Activated CD4-positive, alpha-beta T cell treated with anti-CD3 and anti-CD28 coated beads for 4 hours (primary cell): Measurements from ENCODE around the gene HCFC1R1.
"Not testable (repeated sequence)": the region's sequence is repeated elsewhere in the genome, so short reads cannot be mapped to it uniquely, and the experiment has no call there.

Source experiments
- DNase-seq, 2 donors: peaks; one replicate each; pipeline ENCODE4 v3.0.0-alpha.2; 2020

HCFC1R1 gene, protein sequence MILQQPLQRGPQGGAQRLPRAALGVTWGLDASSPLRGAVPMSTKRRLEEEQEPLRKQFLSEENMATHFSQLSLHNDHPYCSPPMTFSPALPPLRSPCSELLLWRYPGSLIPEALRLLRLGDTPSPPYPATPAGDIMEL

DNA sequence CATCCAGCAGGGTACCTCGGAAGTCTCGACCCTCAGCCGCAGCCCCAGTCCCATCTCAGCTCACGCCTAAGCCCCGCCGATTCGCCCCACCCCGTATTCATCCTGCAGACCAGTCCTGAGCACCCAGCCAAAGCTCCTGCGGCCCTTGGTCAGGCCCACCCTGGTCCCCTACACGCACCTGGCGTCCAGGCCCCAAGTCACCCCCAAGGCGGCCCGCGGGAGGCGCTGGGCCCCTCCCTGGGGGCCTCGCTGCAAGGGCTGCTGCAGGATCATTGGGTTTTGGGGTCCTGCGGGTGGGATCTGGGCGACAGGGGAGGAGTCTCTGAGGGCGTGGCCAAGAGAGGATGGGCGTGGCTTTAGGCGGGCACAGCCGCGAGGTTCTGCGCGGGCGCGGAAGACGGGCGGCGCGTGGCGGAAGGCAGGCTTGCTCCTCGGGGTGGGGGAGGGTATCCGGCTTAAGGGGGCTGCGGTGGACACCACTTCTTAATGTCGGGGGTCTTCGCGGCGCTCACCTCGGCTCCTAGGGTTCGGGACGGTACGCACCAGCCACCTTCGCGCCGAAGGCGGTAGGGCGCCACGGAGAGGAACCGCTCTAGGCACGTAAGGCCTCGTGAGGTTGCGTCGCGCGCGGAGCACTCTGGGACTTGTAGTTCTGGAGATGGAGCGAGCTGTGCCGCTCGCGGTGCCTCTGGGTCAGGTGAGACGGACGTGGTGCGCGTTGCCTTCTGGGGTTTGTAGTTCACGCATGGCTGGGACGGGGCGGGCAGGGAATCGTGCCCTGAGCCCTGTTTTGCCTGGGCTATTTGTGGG, at the start of gene HCFC1R1, which contains the start of gene THOC6:
Gene HCFC1R1, minus strand, starts transcription at position 274 of the 810 bp plus-strand sequence. Its CDS starts 1 bp downstream, at position 273.
Gene THOC6, plus strand, starts transcription at position 367 of the 810 bp plus-strand sequence. Its CDS starts 292 bp downstream, at position 659.
- DNase-seq, result peak; percentile 95 to 96

DNA sequence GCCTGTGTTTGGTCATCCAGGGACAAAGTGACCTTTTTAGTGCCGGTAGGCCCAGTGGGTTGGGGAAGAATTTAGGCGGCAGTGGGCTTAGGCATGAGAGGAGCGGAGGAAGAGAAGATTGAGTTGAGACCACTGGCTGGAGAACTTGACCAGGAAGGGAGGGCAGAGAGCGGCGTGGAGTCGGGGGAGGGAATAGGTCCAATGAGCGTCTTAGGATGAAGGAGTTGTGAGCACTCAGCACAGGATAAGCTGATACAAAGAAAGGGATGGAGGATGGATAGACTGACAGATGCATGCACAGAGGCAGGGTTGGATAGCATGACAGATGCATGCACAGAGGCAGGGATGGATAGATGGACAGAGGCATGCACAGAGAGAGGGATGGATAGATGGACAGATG, 49.7 kb upstream of the HCFC1R1 start:
- no peak for DNase-seq

DNA sequence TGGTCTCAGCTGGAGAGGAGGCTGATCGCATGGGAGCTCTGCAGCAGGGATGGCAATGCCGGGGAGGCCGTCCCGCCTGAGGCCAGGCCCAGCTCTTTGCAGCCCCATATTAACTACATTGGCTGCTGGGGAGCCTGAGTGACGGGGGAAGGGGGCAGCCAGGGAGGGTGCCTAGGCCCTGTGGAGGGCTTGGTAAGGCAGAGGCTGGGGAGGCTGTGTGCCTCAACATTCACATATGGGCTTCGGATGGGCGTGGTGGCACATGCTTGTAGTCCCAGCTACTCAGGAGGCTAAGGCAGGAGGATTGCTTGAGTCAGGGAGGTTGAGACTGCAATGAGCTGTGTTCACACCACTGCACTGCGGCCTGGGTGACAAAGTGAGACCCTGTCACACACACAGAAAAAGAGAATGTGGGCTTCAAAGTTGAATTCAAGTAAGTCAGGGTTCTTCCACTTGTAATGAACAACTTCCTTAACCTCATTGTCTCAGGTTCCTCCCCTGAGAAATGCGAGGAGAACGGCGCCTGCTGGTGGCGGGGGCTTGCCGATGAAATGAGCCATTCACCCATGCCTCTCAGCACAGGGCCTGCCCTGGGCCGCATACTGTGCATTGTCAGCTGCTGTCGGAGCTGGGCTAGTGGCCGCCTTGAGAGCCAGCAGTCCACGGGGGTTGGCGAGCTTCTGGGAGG, 49.0 kb upstream of the HCFC1R1 start:
- not testable (repeated sequence) for DNase-seq

DNA sequence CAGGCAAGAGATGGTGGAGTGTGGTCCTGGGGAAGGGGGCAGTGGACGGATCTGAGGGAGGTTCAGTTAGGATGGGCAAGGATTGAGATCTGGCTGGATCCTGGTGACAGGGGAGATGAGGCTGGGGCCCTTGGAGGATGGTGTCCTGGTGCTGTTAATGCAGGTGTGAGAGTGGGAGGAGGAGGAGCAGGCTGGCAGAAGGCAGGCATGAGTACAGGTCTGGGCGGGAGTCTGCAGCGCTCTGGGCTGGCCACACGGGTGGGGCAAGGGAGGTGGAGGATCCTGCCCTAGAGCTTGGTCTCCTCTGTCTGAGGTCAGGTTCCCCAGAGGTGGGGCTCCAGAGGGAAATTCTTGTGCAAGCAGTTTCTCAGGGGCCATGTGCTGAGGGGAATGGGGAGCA, 48.4 kb upstream of the HCFC1R1 start:
- DNase-seq, result not testable (repeated sequence)

DNA sequence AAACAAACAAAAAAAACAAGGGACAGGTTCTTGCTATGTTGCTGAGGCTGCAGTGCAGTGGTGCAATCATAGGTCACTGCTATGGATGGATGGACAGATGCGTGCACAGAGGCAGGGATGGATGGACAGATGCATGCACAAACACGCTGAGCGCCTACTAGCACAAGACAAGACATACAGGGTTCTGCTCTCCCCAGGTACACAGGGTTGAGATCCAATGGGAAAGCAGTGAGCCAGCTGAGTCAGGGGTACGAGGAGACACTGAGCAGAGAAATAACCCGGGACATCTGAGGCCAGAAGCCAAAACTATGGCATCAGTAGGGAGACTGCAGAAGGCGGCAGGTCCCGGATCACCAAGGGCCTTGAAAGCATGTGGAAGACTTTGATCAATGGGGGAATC, 47.9 kb upstream of the HCFC1R1 start:
- no peak for DNase-seq

DNA sequence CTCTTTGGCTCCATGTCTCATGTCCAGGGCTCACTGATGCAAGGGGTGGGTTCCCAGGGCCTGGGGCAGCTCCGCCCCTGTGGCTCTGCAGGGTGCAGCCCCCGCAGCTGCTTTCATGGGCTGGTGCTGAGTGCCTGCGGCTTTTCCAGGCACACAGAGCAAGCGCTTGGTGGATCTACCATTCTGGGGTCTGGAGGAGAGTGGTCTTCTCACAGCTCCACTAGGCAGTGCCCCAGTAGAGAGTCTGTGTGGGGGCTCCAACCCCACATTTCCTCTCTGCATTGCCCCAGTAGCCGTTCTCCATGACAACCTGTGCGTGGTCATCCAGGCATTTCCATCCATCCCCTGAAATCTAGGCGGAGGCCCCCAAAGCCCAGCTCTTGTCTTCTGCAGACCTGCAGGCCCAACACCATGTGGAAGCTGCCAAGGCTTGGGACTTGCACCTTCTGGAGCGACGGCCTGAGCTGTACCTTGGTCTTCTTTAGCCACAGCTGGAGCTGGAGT, 46.9 kb upstream of the HCFC1R1 start:
- no peak for DNase-seq

DNA sequence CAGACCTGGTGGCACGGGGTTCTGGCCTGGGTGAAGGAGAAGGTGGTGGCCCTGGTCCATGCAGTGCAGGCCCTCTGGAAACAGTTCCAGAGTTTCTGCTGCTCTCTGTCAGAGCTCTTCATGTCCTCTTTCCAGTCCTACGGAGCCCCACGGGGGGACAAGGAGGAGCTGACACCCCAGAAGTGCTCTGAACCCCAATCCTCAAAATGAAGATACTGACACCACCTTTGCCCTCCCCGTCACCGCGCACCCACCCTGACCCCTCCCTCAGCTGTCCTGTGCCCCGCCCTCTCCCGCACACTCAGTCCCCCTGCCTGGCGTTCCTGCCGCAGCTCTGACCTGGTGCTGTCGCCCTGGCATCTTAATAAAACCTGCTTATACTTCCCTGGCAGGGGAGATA, 45.4 kb upstream of the HCFC1R1 start:
- DNase-seq, result not testable (repeated sequence)

DNA sequence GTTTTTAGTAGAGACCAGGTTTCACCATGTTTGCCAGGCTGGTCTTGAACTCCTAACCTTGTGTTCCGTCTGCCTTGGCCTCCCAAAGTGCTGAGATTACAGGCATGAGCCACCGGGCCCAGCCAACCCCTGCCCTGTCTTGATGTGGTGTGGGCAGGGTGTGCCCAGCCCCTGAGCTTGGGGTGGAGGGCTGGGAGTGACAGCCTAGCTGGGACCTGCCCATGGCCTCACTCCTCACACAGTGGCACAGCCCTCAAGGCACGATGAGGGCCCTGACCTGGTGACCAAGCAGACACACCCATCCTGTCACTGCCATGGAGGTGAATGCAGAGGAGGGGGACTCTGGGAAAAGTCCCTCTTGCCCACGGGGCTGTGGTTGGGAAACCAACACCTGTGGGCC, 44.7 kb upstream of the HCFC1R1 start:
- no peak for DNase-seq

DNA sequence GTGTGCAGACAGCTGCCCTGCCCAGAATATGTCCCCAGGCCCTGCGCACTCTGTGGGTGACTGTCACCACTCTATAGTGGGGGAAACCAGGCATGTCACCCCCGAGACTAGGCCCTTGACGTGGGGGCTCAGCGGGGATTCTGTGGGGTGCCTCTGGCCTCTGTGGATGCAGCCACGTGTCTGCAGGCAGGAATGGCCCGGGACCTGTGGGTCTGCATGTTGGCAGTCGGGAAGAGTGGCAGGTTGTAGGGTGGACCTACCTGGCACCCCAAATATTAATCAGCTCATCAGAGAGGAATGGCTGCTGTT, 42.7 kb upstream of the HCFC1R1 start:
- DNase-seq, result no peak

DNA sequence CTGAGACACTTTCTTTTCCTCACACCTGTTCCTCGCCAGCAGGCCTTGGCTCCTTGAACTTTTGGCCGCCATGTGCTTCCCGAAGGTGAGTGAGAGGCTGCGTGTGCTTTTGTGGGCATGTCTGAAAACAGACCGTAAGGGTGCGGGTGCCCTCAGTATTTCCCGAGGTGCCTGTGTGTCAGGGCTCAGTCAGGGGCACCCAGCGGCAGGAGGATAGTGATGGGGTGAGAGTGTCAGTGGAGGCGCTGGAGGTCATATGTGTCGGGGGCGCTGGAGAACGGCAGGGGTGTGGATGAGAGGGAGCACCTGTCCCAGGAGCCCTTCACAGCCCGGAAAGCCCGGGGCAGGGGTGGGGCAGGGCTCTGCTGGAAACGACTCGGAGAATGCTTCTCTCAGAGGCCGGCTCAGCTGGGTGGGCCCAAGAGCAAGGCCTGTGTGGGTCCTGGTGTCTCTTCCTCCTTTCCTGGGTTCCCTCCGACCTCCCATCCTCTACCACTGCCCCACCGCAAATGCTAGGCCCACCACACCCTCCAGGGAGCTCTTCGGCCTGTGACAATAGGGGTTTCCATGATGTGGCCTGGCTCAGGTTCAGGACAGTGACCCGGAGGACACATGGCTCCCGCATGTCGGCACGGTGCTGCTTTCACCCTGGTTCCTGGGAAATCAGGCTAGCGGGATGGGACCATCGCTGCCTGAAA, 42.1 kb upstream of the HCFC1R1 start:
- DNase-seq, result peak in 1 of 2 donors; percentile 22

DNA sequence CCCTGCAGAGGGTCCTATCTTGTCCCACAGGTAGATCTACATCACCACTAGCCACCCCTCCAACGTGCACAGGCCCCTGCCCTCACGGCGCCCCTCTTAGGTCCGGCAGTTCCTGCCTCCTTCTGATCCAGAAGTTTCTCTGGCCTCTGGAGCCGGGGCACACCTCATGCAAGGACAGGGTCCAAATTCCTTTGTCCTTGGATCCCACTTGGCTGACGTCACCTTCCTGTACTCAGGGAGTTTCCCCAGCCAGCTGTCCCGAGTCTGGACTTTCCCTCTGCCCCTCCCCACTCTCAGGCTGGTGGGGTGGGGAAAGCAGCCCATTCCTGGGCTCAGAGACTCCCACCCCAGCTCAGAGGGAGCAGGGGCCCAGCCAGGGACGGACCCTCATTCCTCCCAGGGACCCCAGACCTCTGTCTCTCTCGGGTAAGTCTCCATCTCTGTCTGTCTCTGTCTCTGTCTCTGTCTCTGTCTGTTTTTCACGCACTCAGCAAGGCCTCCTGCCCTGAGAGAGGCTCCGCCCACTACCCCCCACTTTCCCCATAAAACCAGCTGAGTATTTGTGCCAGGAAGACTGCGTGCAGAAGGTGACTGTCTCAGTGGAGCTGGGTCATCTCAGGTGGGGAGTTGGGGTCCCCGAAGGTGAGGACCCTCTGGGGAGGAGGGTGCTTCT, 41.5 kb upstream of the HCFC1R1 start, which contains the start of gene IL32:
Gene IL32, plus strand, starts transcription at position 572 of the 673 bp plus-strand sequence. CDS start 172 bp downstream, outside the sequence.
- DNase-seq, result peak; percentile 71

DNA sequence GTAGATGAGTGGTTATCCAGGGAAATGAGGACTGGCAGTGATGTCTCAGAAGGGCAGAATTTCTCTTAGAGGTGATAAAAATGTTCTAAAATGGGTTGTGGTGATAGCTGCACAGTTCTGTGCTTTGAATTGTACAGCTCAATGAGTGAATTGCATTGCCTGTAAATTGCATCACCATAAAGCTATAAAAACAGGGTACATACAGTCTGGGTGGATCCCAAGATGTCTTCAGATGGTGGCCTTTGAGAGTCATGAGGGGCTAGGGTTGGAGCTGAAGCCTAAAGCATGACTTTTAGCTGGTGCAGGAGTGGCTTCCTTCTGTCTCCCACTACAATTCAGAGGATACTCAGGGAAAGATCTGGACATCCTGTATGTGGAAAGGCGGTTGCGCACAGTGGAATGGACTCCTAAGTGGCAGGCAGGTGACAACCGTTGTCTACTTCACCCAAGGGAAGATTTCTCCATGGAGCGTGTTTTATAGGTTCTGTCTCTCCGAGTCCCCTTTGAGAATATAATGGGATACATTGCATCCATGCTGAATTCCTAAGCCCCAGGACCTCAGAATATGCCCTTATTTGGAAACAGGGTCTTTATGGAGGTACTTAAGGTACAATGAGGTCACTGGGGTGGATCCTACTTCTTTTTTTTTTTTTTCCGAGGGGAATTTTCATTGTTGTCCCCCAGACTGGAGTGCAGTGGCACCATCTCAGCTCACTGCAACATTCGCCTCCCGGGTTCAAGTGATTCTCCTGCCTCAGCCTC, 40.1 kb upstream of the HCFC1R1 start:
- DNase-seq, result no peak

DNA sequence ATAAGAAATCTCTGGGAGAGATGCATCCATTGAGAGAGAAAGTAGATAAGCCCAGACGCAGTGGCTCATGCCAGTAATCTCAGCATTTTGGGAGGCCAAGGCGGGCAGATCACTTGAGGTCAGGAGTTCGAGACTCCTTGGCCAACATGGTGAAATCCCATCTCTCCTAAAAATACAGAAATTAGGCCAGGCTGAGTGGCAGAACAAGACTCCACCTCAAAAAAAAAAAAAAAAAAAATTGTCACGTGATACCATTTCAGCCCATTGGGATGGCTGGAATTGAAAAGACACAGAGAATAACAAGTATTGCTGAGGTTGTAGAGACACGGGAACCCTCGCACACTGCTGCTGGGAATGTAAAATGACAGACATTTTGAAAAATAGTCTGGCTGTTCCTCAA, 38.8 kb upstream of the HCFC1R1 start:
- DNase-seq, result no peak

DNA sequence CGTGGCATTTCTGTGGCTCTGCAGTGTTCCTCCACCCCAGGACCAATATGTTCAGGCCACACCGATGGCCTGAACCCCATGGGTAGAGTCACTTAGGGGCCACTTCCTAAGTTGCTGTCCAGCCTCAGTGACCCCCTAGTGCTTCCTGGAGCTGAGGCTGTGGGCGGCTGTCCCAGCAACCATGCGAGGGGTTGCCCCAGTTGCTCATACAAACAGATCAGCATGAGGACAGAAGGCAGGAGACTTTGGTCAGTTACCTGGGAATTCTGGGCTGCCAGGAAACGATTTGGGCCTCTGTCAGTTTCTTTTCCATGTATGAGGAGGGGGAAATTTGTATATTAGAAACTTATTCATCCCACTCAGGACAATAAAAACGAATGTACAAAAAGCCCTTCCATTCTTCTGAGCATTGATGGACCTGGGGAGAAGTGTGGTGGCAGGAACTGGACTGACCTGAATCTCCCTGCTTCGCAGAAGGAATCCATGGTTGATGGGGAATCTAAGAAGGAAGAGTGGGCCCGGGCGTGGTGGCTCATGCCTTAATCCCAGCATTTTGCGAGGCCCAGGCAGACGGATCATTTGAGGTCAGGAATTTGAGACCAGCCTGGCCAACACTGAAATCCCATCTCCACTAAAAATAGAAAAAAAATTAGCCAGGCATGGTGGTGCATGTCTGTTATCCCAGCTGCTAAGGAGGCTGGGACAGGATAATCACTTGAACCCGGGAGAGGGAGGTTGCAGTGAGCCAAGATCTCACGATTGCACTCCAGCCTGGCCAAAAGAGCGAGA, 36.8 kb upstream of the HCFC1R1 start:
- no peak for DNase-seq

DNA sequence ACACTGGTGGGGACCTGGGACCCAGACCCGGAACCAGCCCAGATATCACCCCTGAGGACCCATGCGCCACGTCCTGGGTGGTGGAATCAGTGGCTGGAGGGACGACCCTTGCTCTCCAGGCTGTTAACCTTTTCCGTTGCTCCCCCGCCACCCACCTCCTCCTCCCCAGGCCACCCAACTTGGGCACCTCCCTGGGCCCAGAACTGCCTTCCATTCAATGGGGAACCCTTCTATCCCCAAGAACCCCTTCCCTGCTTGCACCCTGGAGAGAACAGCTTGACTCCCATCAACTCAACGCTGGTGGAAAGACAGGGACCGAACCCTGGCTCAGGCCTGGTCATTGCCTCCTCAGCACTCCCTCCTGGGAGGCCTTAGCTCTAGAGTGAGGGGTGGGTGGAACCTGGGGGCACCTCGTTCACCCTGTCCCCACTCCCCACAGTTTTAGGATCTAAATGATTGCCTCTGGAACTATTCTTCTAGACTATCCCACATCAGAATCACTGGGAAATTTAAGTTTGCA, 36.0 kb upstream of the HCFC1R1 start:
- no peak for DNase-seq

DNA sequence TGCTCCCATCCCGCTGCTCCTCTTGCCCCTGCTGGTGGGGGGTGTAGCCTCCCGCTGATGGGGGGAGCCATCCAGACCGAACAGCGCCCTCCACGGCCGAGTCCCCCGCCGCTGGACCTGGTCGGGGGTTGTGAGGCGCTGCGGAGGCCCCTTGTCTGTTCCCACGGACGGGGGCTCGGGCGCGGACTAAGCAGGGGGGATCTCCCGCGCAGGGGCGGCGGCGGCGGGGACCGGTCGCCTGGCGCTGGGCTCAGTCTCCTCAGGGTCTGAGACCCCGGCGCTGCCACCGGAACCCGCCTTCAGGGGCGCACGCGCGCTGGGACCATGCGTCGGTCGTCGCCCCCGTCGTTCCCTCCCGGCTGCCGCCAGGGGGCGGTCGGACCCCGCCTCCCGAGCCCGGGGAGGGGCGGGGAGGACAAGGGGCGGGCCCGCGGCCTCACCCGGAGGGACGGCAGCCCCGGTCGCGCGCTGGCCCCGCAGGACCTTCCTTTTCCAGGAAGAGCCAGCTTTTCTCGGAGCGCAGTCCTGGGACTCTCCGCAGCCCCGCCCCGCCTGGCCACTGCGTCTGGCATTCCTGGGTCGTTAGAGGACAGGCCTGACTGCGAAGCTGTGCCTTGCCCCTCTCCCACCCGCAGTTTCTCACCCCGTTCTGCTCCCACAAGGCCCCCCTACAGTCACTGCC, 35.4 kb upstream of the HCFC1R1 start:
- DNase-seq, result peak; percentile 84 to 86

DNA sequence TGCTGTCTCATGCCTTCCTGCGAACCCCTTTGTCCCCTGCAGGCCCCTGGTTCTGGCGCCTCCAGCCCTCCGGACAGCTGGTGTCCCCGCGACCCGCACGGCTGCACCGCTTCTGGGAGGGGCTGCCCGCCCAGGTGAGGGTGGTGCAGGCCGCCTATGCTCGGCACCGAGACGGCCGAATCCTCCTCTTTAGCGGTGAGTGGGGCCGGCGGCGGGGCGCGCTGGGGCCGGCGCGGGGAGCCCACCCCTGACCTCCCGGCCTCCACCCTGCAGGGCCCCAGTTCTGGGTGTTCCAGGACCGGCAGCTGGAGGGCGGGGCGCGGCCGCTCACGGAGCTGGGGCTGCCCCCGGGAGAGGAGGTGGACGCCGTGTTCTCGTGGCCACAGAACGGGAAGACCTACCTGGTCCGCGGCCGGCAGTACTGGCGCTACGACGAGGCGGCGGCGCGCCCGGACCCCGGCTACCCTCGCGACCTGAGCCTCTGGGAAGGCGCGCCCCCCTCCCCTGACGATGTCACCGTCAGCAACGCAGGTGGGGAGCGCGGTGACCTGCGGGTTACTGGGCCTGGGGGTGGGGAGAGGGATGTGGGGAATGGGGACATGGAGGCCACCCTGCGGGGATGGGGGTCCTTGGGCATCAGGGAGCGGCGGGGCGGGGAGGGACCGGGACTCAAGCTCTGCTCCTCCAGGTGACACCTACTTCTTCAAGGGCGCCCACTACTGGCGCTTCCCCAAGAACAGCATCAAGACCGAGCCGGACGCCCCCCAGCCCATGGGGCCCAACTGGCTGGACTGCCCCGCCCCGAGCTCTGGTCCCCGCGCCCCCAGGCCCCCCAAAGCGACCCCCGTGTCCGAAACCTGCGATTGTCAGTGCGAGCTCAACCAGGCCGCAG, 34.6 kb upstream of the HCFC1R1 start:
- DNase-seq, result peak; percentile 55 to 57

DNA sequence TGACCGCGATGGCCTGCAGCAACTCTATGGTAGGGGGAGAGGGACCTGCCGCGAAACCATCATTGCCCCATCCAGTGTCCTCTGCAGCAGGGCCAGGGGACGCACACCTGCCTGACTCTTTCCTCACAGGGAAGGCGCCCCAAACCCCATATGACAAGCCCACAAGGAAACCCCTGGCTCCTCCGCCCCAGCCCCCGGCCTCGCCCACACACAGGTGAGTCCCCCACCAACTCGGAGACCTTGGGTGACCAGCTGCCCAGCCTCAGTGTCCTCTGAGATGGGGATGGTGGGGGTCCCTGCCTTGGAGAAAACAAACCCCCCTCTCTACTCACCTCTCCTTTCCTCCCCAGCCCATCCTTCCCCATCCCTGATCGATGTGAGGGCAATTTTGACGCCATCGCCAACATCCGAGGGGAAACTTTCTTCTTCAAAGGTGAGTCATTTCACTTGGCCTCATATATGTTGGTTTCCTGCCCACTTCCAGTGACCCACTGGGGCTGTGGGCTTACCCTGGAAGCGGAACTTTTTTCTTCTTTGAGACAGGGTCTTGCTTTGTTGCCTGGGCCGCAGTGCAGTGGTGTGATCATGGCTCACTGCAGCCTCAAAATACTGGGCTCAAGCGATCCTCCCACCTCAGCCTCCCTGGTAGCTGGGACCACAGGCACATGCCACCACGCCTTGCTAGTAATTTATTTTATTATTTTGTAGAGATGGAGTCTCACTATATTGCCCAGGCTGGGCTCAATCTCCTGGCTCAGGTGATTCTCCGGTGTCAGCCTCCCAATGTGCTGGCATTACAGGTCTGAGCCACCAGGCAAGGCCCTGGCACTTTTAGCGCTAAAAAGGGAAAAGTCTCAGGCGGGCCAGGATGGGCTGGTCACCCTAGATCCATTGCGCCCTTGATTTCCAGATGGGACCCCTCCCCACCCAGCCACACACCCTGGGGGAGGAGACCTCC, 33.7 kb upstream of the HCFC1R1 start:
- no peak for DNase-seq
